PC-3 (cell line): Measurements from ENCODE around the gene SNX20. TPM values are rescaled to one million over a fixed set of nuclear protein-coding genes. Genes with fewer than 3 reads are reported as not detected.

Experiments used
- ATAC-seq: fragments of 200-7000 bp; cut with Tn5 transposase; 2 replicates; pipeline ENCODE4 v1.9.1; 2020; ENCODE audit warnings: mild to moderate bottlenecking, moderate library complexity
- BruUV-seq: library from RNA; stranded (reverse); fragments of 400-500 nt; replicated peaks from 2 replicates; lab custom pipeline; 2021; lab: Mats Ljungman, UMichigan
- CTCF ChIA-PET: fragments of 300-600 bp; sonication (Branson Sonifier 250); formaldehyde crosslinking; loops from one replicate; lab custom pipeline; 2022; ENCODE audit warnings: antibody characterized with exemption; lab: Charles Lee
- POLR2A ChIA-PET: fragments of 300-600 bp; sonication (Branson Sonifier 250); formaldehyde crosslinking; loops from one replicate; lab custom pipeline; 2022; ENCODE audit warnings: antibody characterized with exemption; ENCODE audit not compliant: unreplicated experiment; lab: Charles Lee
- DNase-seq: peaks from one replicate; pipeline ENCODE4 v3.0.0-alpha.2; 2015
- H2AFZ ChIP-seq: fragments of 300-600 bp; sonication (generic); 2 replicates; pipeline ENCODE4 v1.6.0; 2016; ENCODE audit warnings: antibody characterized with exemption, low read length
- H3F3A ChIP-seq: fragments of 300-600 bp; sonication (generic); one replicate; pipeline ENCODE4 v1.6.0; 2017; ENCODE audit warnings: antibody characterized with exemption, low read length, control low read depth, mild to moderate bottlenecking; ENCODE audit not compliant: unreplicated experiment
- H3K27ac ChIP-seq: fragments of 300-600 bp; sonication (generic); 2 replicates; pipeline ENCODE4 v1.5.1; 2016; ENCODE audit warnings: mild to moderate bottlenecking, low read length
- H3K27me3 ChIP-seq: fragments of 300-600 bp; sonication (generic); 2 replicates; pipeline ENCODE4 v1.6.1; 2016; ENCODE audit warnings: low read length, mixed read lengths
- H3K36me3 ChIP-seq: fragments of 300-600 bp; sonication (generic); 2 replicates; pipeline ENCODE4 v1.6.1; 2016; ENCODE audit warnings: low read depth, mixed run types, low read length, mixed read lengths
- H3K4me1 ChIP-seq: fragments of 300-600 bp; sonication (generic); 2 replicates; pipeline ENCODE4 v1.5.1; 2016; ENCODE audit warnings: low read length; ENCODE audit not compliant: insufficient read depth
- H3K4me2 ChIP-seq: fragments of 300-600 bp; sonication (generic); 2 replicates; pipeline ENCODE4 v1.6.0; 2016; ENCODE audit warnings: low read length
- H3K4me3 ChIP-seq: fragments of 300-600 bp; sonication (generic); 2 replicates; pipeline ENCODE4 v1.5.1; 2016; ENCODE audit warnings: mild to moderate bottlenecking, low read length, mixed read lengths
- H3K79me2 ChIP-seq: fragments of 300-600 bp; sonication (generic); 2 replicates; pipeline ENCODE4 v1.6.1; 2017; ENCODE audit warnings: low read length, mixed read lengths
- H3K9ac ChIP-seq: fragments of 300-600 bp; sonication (generic); 2 replicates; pipeline ENCODE4 v1.6.0; 2016; ENCODE audit warnings: mild to moderate bottlenecking, low read length
- H3K9me2 ChIP-seq: fragments of 300-600 bp; sonication (generic); replicated peaks from 2 replicates; pipeline ENCODE4 v1.6.1; 2016; ENCODE audit warnings: mixed run types, low read length, mixed read lengths
- H3K9me3 ChIP-seq: fragments of 300-600 bp; sonication (generic); 2 replicates; pipeline ENCODE4 v1.6.1; 2016; ENCODE audit warnings: low read length, mixed read lengths
- H4K20me1 ChIP-seq: fragments of 300-600 bp; sonication (generic); 2 replicates; pipeline ENCODE4 v1.6.1; 2016; ENCODE audit warnings: low read length, mixed read lengths
- EZH2 ChIP-seq: fragments of 300-600 bp; sonication (generic); IDR thresholded peaks from one replicate; pipeline ENCODE4 v1.6.1; 2017; ENCODE audit warnings: antibody characterized with exemption, mild to moderate bottlenecking, low read length; ENCODE audit not compliant: unreplicated experiment
- EZH2phosphoT487 ChIP-seq: fragments of 300-600 bp; sonication (generic); IDR thresholded peaks from 2 replicates; pipeline ENCODE4 v1.6.1; 2018; ENCODE audit warnings: mild to moderate bottlenecking, antibody characterized with exemption, low read length, borderline replicate concordance
- intact Hi-C: fragments of 100-400 bp; cut with micrococcal nuclease; formaldehyde crosslinking; loops from 2 replicates; pipeline ENCODE4 v1.9.0; 2023
- total RNA-seq: library from RNA; depleted of rRNA; stranded (reverse); fragments of >200 nt; gene quantifications from 2 replicates; pipeline ENCODE4 v1.2.3, GENCODE V29; 2014
- TF ChIP-seq, protein P1 (sequence below): fragments of 300-600 bp; sonication (generic); conservative IDR thresholded peaks from 2 replicates; pipeline ENCODE4 v1.5.1; 2017; ENCODE audit warnings: antibody characterized with exemption, low read depth, mild to moderate bottlenecking, low read length

The SNX20 gene
- total RNA-seq, 1 experiment from 2014 or later: not detected

DNA sequence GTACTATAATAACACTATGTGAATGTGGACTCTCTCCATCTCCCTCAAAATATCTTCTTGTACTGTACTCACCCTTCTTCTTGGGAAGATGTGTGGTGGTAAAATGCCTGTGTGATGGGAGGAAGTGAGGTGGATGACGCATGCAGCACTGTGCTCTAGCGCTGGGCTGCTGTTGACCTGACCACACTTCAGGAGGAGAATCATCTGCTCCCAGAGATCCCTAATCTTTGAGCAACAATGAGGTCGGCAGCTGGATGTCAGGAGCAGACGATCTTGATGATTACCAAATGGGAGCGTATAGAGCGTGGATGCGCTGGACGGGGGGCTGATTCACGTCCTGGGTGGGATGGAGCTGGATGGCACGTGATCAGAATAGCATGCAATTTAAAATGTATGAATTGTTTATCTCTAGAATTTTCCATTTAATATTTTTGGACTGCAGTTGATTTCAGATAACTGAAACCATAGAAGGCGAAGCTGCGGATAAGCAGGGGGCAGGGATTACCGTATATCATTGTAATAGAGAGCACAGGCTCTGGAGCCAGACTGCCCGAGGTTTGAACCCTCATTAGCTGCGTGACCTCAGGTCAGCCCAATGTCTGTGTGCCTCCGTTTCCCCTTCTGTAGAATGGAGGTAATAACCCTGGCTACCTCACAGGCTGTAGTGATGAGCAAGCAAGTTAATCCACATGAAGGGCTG, 37.1 kb upstream of the SNX20 start:
- BruUV-seq: no TSS peak
- no peak overlapping the region for H3K4me3 ChIP-seq
- no peak overlapping the region for H2AFZ ChIP-seq
- H3K4me2 ChIP-seq: no peak overlapping the region
- no peaks in the 10 kb centered on the region for H3K79me2 ChIP-seq
- no peak for ATAC-seq
- TF ChIP-seq, protein P1, sequence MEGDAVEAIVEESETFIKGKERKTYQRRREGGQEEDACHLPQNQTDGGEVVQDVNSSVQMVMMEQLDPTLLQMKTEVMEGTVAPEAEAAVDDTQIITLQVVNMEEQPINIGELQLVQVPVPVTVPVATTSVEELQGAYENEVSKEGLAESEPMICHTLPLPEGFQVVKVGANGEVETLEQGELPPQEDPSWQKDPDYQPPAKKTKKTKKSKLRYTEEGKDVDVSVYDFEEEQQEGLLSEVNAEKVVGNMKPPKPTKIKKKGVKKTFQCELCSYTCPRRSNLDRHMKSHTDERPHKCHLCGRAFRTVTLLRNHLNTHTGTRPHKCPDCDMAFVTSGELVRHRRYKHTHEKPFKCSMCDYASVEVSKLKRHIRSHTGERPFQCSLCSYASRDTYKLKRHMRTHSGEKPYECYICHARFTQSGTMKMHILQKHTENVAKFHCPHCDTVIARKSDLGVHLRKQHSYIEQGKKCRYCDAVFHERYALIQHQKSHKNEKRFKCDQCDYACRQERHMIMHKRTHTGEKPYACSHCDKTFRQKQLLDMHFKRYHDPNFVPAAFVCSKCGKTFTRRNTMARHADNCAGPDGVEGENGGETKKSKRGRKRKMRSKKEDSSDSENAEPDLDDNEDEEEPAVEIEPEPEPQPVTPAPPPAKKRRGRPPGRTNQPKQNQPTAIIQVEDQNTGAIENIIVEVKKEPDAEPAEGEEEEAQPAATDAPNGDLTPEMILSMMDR: no peak
- TF ChIP-seq EZH2 (no peak), EZH2phosphoT487 (no peak)
- H3K4me1 ChIP-seq: peaks cover 11% of the 10 kb centered on the region
- no peaks in the 10 kb centered on the region for H3F3A ChIP-seq
- DNase-seq: no peak
- no peak overlapping the region for H3K27ac ChIP-seq
- no peaks in the 10 kb centered on the region for H3K9me2 ChIP-seq
- no peaks in the 10 kb centered on the region for H4K20me1 ChIP-seq
- no peaks in the 10 kb centered on the region for H3K27me3 ChIP-seq
- intact Hi-C loops: no loop called here
- no peak overlapping the region for H3K9ac ChIP-seq
- H3K36me3 ChIP-seq: no peaks in the 10 kb centered on the region
- no peaks in the 10 kb centered on the region for H3K9me3 ChIP-seq
- ChIA-PET POLR2A (no interaction called here), CTCF (no interaction called here)

GRCh38 chr16:50717494-50717893, 36.4 kb upstream of the SNX20 start:
- Histone ChIP-seq H3K27me3 (no peaks in the 10 kb centered on the region), H3F3A (no peaks in the 10 kb centered on the region), H3K79me2 (no peaks in the 10 kb centered on the region), H3K9me2 (no peaks in the 10 kb centered on the region), H3K4me1 (peaks cover 11% of the 10 kb centered on the region), H3K4me2 (no peak overlapping the region), H3K27ac (no peak overlapping the region), H3K36me3 (no peaks in the 10 kb centered on the region), H3K9me3 (no peaks in the 10 kb centered on the region), H4K20me1 (no peaks in the 10 kb centered on the region), H3K4me3 (no peak overlapping the region), H2AFZ (no peak overlapping the region), H3K9ac (no peak overlapping the region)
- no peak for DNase-seq
- ATAC-seq: no peak
- POLR2A ChIA-PET: no interaction called here
- no TSS peak for BruUV-seq
- CTCF ChIA-PET: no interaction called here
- no peak for TF ChIP-seq EZH2
- TF ChIP-seq EZH2phosphoT487: no peak
- TF ChIP-seq, protein P1: no peak
- intact Hi-C loops: no loop called here

- Histone ChIP-seq H3F3A (no peaks in the 10 kb centered on the region), H3K9me2 (no peaks in the 10 kb centered on the region), H3K9me3 (no peaks in the 10 kb centered on the region), H3K79me2 (no peaks in the 10 kb centered on the region), H3K9ac (no peak overlapping the region), H3K27ac (no peak overlapping the region), H3K36me3 (no peaks in the 10 kb centered on the region), H3K4me2 (no peak overlapping the region), H4K20me1 (no peaks in the 10 kb centered on the region), H3K4me3 (no peak overlapping the region), H3K4me1 (peaks cover 11% of the 10 kb centered on the region), H3K27me3 (no peaks in the 10 kb centered on the region), H2AFZ (no peak overlapping the region)
- ChIA-PET CTCF (no interaction called here), POLR2A (no interaction called here)
- DNase-seq (no peak), ATAC-seq (no peak)
- intact Hi-C loops: no loop called here
- BruUV-seq: no TSS peak
- TF ChIP-seq, protein P1: no peak
- TF ChIP-seq EZH2phosphoT487: no peak
- no peak for TF ChIP-seq EZH2
Measured at GRCh38 chr16:50717091-50717490, 36.0 kb upstream of the SNX20 start.
